Measurements from ENCODE around the gene APBA1.
A peak's percentile ranks its signal among the peaks of the same experiment; 100 is the strongest.

APBA1 gene

GRCh38 chr9:69674716-69675438 lies 2.7 kb upstream of the APBA1 start:
- peaks cover 7% of the 10 kb centered on the region for H3K4me1 Mint-ChIP-seq
- peaks cover 3% of the 10 kb centered on the region for H3K36me3 Mint-ChIP-seq (ENCODE audit: insufficient read depth)
- peaks cover 57% of the 10 kb centered on the region for H3K27me3 Mint-ChIP-seq
- H3K4me3 Mint-ChIP-seq = no peak overlapping the region
- H3K27ac Mint-ChIP-seq (ENCODE audit: low read depth) = no peak overlapping the region
- ATAC-seq (replicated peaks; ENCODE audit: extremely low read depth, poor library complexity, severe bottlenecking) (no peak), DNase-seq (ENCODE audit: low spot score in 2 of 2) (no peak)
- no peaks in the 10 kb centered on the region for H3K9me3 Mint-ChIP-seq

GRCh38 chr9:69674112-69674685 lies 2.0 kb upstream of the APBA1 start:
- Mint-ChIP-seq H3K27me3 (peaks cover 56% of the 10 kb centered on the region), H3K27ac (ENCODE audit: low read depth) (no peak overlapping the region), H3K4me1 (peaks cover 7% of the 10 kb centered on the region), H3K9me3 (no peaks in the 10 kb centered on the region), H3K4me3 (no peak overlapping the region), H3K36me3 (ENCODE audit: insufficient read depth) (peaks cover 3% of the 10 kb centered on the region)
- ATAC-seq (replicated peaks; ENCODE audit: extremely low read depth, poor library complexity, severe bottlenecking) (no peak), DNase-seq (ENCODE audit: low spot score in 2 of 2) (no peak)

GRCh38 chr9:69673311-69673640 lies 1.1 kb upstream of the APBA1 start:
- no peak overlapping the region for H3K27ac Mint-ChIP-seq (ENCODE audit: low read depth)
- peak overlapping the region; percentile 76 for H3K4me3 Mint-ChIP-seq

GRCh38 chr9:69672596-69673310 lies 582 bp upstream of the APBA1 start:
- ATAC-seq (replicated peaks; ENCODE audit: extremely low read depth, poor library complexity, severe bottlenecking) = peak; percentile 69
- H3K27me3 Mint-ChIP-seq = peaks cover 47% of the 10 kb centered on the region
- H3K27ac Mint-ChIP-seq (ENCODE audit: low read depth) = no peak overlapping the region

More at GRCh38 chr9:69673311-69673640, 1.1 kb upstream of the APBA1 start:
- ATAC-seq (replicated peaks; ENCODE audit: extremely low read depth, poor library complexity, severe bottlenecking) (no peak), DNase-seq (ENCODE audit: low spot score in 2 of 2) (no peak)
- Mint-ChIP-seq H3K27me3 (peaks cover 47% of the 10 kb centered on the region), H3K4me1 (peaks cover 7% of the 10 kb centered on the region), H3K9me3 (no peaks in the 10 kb centered on the region), H3K36me3 (ENCODE audit: insufficient read depth) (peaks cover 3% of the 10 kb centered on the region)

DNA sequence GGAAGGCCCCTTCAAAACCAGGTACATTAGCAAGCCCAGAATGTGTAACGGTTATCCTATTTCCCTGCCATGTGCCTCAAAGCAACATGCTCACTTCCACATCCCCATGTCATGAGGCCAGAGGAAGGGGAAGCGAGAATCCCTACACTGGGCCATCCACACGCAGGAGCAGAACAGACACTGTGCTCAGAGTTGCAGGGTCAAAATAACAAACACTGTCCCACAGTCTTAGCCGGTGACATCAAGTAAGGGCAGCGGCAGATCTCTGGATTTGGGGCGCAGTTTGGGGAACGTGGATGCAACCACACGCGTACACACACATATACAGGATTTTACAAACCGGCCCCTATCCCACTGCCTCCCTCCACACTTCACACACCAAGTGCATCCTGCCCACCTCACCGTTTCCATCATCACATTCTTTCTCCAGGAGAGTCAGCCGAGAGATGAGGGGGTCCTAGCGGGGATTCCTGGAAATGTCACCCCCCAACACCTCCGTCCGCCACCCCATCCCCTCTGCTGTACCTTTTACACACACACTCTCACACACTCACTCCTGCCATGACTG lies 776 bp downstream of the APBA1 start:
- peaks cover 3% of the 10 kb centered on the region for H3K36me3 Mint-ChIP-seq (ENCODE audit: insufficient read depth)
- peaks cover 7% of the 10 kb centered on the region for H3K4me1 Mint-ChIP-seq
- H3K4me3 Mint-ChIP-seq = peak overlapping the region; percentile 58
- H3K27me3 Mint-ChIP-seq = peaks cover 37% of the 10 kb centered on the region
- no peaks in the 10 kb centered on the region for H3K9me3 Mint-ChIP-seq
- ATAC-seq (replicated peaks; ENCODE audit: extremely low read depth, poor library complexity, severe bottlenecking) = no peak
- DNase-seq (ENCODE audit: low spot score in 2 of 2) = no peak
- H3K27ac Mint-ChIP-seq (ENCODE audit: low read depth) = no peak overlapping the region

More at GRCh38 chr9:69672596-69673310, 582 bp upstream of the APBA1 start:
- peaks cover 7% of the 10 kb centered on the region for H3K4me1 Mint-ChIP-seq
- peaks cover 3% of the 10 kb centered on the region for H3K36me3 Mint-ChIP-seq (ENCODE audit: insufficient read depth)
- H3K9me3 Mint-ChIP-seq = no peaks in the 10 kb centered on the region
- peak; percentile 21 to 45 for DNase-seq (ENCODE audit: low spot score in 2 of 2)
- peak overlapping the region; percentile 76 for H3K4me3 Mint-ChIP-seq

DNA sequence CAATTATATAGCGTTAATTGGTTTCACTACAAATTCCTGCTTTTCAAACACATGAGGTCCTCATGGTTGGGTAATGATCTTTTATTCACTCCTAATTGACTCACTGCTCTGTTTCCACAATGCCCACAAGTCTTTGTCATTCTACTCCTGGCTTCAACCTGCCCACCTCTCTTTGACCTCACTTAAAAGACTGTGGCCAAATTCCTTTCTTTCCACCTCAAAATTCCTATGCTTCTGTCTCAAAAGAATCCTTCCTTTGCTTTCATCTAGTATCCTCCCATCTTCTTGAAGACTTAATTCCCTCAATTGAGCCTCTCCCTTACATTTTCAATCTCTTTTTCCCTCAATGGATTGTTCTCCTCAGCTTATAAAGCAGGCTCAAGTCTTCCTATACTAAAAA lies 4.9 kb downstream of the APBA1 start:
- Mint-ChIP-seq H3K4me3 (no peak overlapping the region), H3K9me3 (no peaks in the 10 kb centered on the region), H3K27ac (ENCODE audit: low read depth) (no peak overlapping the region), H3K27me3 (peaks cover 28% of the 10 kb centered on the region), H3K36me3 (ENCODE audit: insufficient read depth) (no peaks in the 10 kb centered on the region), H3K4me1 (no peaks in the 10 kb centered on the region)
- ATAC-seq (replicated peaks; ENCODE audit: extremely low read depth, poor library complexity, severe bottlenecking) = no peak
- DNase-seq (ENCODE audit: low spot score in 2 of 2) = no peak

- DNase-seq (ENCODE audit: low spot score in 2 of 2) (no peak), ATAC-seq (replicated peaks; ENCODE audit: extremely low read depth, poor library complexity, severe bottlenecking) (no peak)
- Mint-ChIP-seq H3K36me3 (ENCODE audit: insufficient read depth) (no peaks in the 10 kb centered on the region), H3K27me3 (peaks cover 49% of the 10 kb centered on the region), H3K9me3 (no peaks in the 10 kb centered on the region), H3K27ac (ENCODE audit: low read depth) (no peak overlapping the region), H3K4me3 (no peak overlapping the region), H3K4me1 (no peaks in the 10 kb centered on the region)
These were observed 11.9 kb downstream of the APBA1 start for GRCh38 chr9:69660304-69660703.

DNA sequence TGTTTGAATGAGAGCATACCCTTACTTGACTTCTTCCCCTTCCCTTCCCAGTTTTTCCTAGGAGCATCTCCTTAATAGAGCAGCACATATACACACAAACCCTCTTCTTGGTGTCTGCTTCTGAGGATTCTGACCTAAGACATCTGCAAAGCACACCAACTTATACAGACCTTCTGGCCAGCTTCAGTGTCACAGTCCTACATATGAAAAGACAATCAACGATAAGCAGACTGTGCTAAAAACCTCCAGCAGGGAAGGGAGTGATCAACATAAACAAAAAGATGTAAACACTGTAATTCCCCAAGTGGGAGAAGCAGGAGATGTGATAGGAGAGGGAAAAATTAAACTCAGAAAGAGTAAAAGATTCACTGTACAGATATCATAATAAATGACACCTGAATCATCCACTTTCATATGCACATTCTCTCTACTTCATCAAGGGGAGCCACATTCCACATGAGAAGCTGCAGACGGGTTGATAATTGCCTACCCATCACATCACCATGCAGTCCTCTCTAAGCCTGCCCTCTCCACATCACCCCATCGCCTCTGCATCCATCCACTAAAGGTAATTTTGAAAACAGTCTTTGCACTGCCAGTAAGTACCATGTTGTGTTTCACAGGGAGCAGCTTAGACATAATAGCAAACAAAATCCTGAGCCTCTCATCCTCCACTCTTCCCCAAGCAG lies 13.0 kb downstream of the APBA1 start:
- H3K9me3 Mint-ChIP-seq = no peaks in the 10 kb centered on the region
- ATAC-seq (replicated peaks; ENCODE audit: extremely low read depth, poor library complexity, severe bottlenecking) = no peak
- H3K27me3 Mint-ChIP-seq = peaks cover 44% of the 10 kb centered on the region
- H3K27ac Mint-ChIP-seq (ENCODE audit: low read depth) = no peak overlapping the region
- DNase-seq (ENCODE audit: low spot score in 2 of 2) = no peak
- no peaks in the 10 kb centered on the region for H3K4me1 Mint-ChIP-seq
- H3K4me3 Mint-ChIP-seq = no peak overlapping the region
- no peaks in the 10 kb centered on the region for H3K36me3 Mint-ChIP-seq (ENCODE audit: insufficient read depth)

DNA sequence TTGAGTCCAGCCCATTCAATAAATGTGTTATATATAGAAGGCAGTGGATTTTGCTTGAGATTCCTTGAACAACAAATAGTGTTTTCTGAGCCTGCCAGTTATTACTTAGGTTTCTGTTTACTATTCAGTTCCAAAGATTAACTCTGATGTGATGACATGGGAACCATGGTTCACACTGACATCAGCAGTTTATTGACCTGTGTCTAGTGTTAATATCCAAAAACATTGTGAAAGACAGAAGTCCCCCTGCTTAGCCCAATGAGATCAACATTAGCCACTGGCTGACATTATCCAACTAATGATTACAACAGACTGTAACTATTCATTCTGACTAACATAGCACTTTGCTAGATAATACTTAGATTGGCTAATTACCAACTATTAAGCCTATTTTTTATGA lies 14.9 kb downstream of the APBA1 start:
- no peaks in the 10 kb centered on the region for H3K36me3 Mint-ChIP-seq (ENCODE audit: insufficient read depth)
- H3K9me3 Mint-ChIP-seq = no peaks in the 10 kb centered on the region
- no peak overlapping the region for H3K27ac Mint-ChIP-seq (ENCODE audit: low read depth)
- DNase-seq (ENCODE audit: low spot score in 2 of 2) (no peak), ATAC-seq (replicated peaks; ENCODE audit: extremely low read depth, poor library complexity, severe bottlenecking) (no peak)
- H3K4me1 Mint-ChIP-seq = no peaks in the 10 kb centered on the region
- H3K27me3 Mint-ChIP-seq = peaks cover 41% of the 10 kb centered on the region
- no peak overlapping the region for H3K4me3 Mint-ChIP-seq

- no peak overlapping the region for H3K4me3 Mint-ChIP-seq
- H3K36me3 Mint-ChIP-seq (ENCODE audit: insufficient read depth) = no peaks in the 10 kb centered on the region
- ATAC-seq (replicated peaks; ENCODE audit: extremely low read depth, poor library complexity, severe bottlenecking) = no peak
- no peaks in the 10 kb centered on the region for H3K4me1 Mint-ChIP-seq
- peaks cover 40% of the 10 kb centered on the region for H3K27me3 Mint-ChIP-seq
- H3K27ac Mint-ChIP-seq (ENCODE audit: low read depth) = no peak overlapping the region
- no peaks in the 10 kb centered on the region for H3K9me3 Mint-ChIP-seq
- DNase-seq (ENCODE audit: low spot score in 2 of 2) = no peak
These were observed 17.1 kb downstream of the APBA1 start for GRCh38 chr9:69655065-69655464.

DNA sequence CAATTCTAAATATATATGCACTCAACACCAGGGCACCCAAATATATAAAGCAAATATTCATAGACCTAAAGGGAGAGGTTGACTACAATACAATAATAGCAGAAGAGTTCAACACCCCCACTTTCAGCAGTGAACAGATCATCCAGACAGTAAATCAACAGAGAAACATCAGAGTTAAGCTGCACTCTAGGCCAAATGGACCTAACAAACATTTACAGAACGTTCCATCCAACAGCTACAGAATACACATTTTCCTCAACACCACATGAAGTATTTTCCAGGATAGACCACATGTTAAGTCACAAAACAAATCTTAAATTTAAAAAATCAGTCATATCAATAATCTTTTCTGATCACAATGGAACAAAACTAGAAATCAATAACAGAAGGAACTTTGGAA lies 18.9 kb downstream of the APBA1 start:
- no peaks in the 10 kb centered on the region for H3K9me3 Mint-ChIP-seq
- no peaks in the 10 kb centered on the region for H3K36me3 Mint-ChIP-seq (ENCODE audit: insufficient read depth)
- no peak overlapping the region for H3K4me3 Mint-ChIP-seq
- ATAC-seq (replicated peaks; ENCODE audit: extremely low read depth, poor library complexity, severe bottlenecking) (no peak), DNase-seq (ENCODE audit: low spot score in 2 of 2) (no peak)
- H3K4me1 Mint-ChIP-seq = no peaks in the 10 kb centered on the region
- peaks cover 37% of the 10 kb centered on the region for H3K27me3 Mint-ChIP-seq
- no peak overlapping the region for H3K27ac Mint-ChIP-seq (ENCODE audit: low read depth)

- no peak for ATAC-seq (replicated peaks; ENCODE audit: extremely low read depth, poor library complexity, severe bottlenecking)
- Mint-ChIP-seq H3K9me3 (no peaks in the 10 kb centered on the region), H3K36me3 (ENCODE audit: insufficient read depth) (no peaks in the 10 kb centered on the region), H3K27ac (ENCODE audit: low read depth) (no peak overlapping the region), H3K4me3 (no peak overlapping the region), H3K4me1 (no peaks in the 10 kb centered on the region), H3K27me3 (peaks cover 46% of the 10 kb centered on the region)
- DNase-seq (ENCODE audit: low spot score in 2 of 2) = no peak
These were observed 22.5 kb downstream of the APBA1 start for GRCh38 chr9:69649566-69650250.
